ENCODE results near the gene CD151. TPM values are rescaled to one million over a fixed set of nuclear protein-coding genes. Genes with fewer than 3 reads are reported as not detected.
A peak's percentile ranks its signal among the peaks of the same experiment; 100 is the strongest.

The CD151 gene
- total and polyA plus RNA-seq, 4 donors = 620 to 1,186 (median 771) TPM

- intact Hi-C loops (cut with DNase I) = no loop called here
- peak overlapping the region in 1 of 2 donors; percentile 14 for H3K27ac ChIP-seq (ENCODE audit: low read depth in 1 of 2, low read length in 2 of 2)
- WGBS, 2 donors = 7 to 10% methylated on average over 26 of the region's 26 CpGs
- peak; percentile 75 for ATAC-seq (ENCODE audit: low FRiP score)
- H3K4me3 ChIP-seq (ENCODE audit: low read length in 2 of 2) = peak overlapping the region; percentile 7 to 18
- H3K9me3 ChIP-seq (ENCODE audit: control insufficient read depth, low read length) = no peaks in the 10 kb centered on the region
- H3K36me3 ChIP-seq (ENCODE audit: control insufficient read depth in 1 of 2, insufficient read depth in 2 of 2, low read length in 1 of 2) = no peaks in the 10 kb centered on the region
- H3K4me1 ChIP-seq (ENCODE audit: control insufficient read depth in 1 of 2, insufficient read depth in 2 of 2, low read length in 2 of 2) = no peaks in the 10 kb centered on the region
- H3K27me3 ChIP-seq (ENCODE audit: control insufficient read depth in 1 of 2, insufficient read depth in 2 of 2, low read length in 1 of 2) = no peaks in the 10 kb centered on the region
- peak; percentile 86 to 90 for DNase-seq
Measured at GRCh38 chr11:795634-796564, 36.9 kb upstream of the CD151 start.

GRCh38 chr11:796565-797295, 36.0 kb upstream of the CD151 start:
- DNase-seq = no peak
- ATAC-seq (ENCODE audit: low FRiP score) = no peak
- WGBS, 2 donors = 24 to 25% methylated on average over 18 of the region's 18 CpGs
- no peaks in the 10 kb centered on the region for H3K36me3 ChIP-seq (ENCODE audit: control insufficient read depth in 1 of 2, insufficient read depth in 2 of 2, low read length in 1 of 2)
- H3K4me3 ChIP-seq (ENCODE audit: low read length in 2 of 2) = peak overlapping the region; percentile 45 to 54
- H3K9me3 ChIP-seq (ENCODE audit: control insufficient read depth, low read length) = no peaks in the 10 kb centered on the region
- no peaks in the 10 kb centered on the region for H3K27me3 ChIP-seq (ENCODE audit: control insufficient read depth in 1 of 2, insufficient read depth in 2 of 2, low read length in 1 of 2)
- intact Hi-C loops (cut with DNase I) = no loop called here
- H3K4me1 ChIP-seq (ENCODE audit: control insufficient read depth in 1 of 2, insufficient read depth in 2 of 2, low read length in 2 of 2) = no peaks in the 10 kb centered on the region
- peak overlapping the region in 1 of 2 donors; percentile 14 for H3K27ac ChIP-seq (ENCODE audit: low read depth in 1 of 2, low read length in 2 of 2)

GRCh38 chr11:797296-798092, 35.3 kb upstream of the CD151 start:
- Histone ChIP-seq H3K4me1 (ENCODE audit: control insufficient read depth in 1 of 2, insufficient read depth in 2 of 2, low read length in 2 of 2) (no peaks in the 10 kb centered on the region), H3K27ac (ENCODE audit: low read depth in 1 of 2, low read length in 2 of 2) (peak overlapping the region in 1 of 2 donors; percentile 11), H3K27me3 (ENCODE audit: control insufficient read depth in 1 of 2, insufficient read depth in 2 of 2, low read length in 1 of 2) (no peaks in the 10 kb centered on the region), H3K9me3 (ENCODE audit: control insufficient read depth, low read length) (no peaks in the 10 kb centered on the region), H3K36me3 (ENCODE audit: control insufficient read depth in 1 of 2, insufficient read depth in 2 of 2, low read length in 1 of 2) (no peaks in the 10 kb centered on the region), H3K4me3 (ENCODE audit: low read length in 2 of 2) (peak overlapping the region; percentile 45 to 54)
- 0 to 1% methylated on average over 56 to 57 of the region's 57 CpGs for WGBS, 2 donors
- intact Hi-C loops (cut with DNase I) = no loop called here
- DNase-seq (peak; percentile 83 to 89), ATAC-seq (ENCODE audit: low FRiP score) (peak; percentile 70)

GRCh38 chr11:798093-798713, 34.5 kb upstream of the CD151 start, which contains the start of gene SLC25A22:
Gene SLC25A22 (minus strand): TSS chr11:798281. CDS start chr11:795006, 3,275 bp downstream.
- WGBS, 2 donors = 4 to 7% methylated on average over 43 to 69 of the region's 69 CpGs
- no peaks in the 10 kb centered on the region for H3K9me3 ChIP-seq (ENCODE audit: control insufficient read depth, low read length)
- intact Hi-C loops (cut with DNase I) = no loop called here

GRCh38 chr11:799641-800316, 33.0 kb upstream of the CD151 start:
- no peak overlapping the region for H3K4me3 ChIP-seq (ENCODE audit: low read length in 2 of 2)
- 93 to 95% methylated on average over 32 of the region's 32 CpGs for WGBS, 2 donors
- no peaks in the 10 kb centered on the region for H3K9me3 ChIP-seq (ENCODE audit: control insufficient read depth, low read length)
- DNase-seq (no peak), ATAC-seq (ENCODE audit: low FRiP score) (no peak)
- no peak overlapping the region for H3K27ac ChIP-seq (ENCODE audit: low read depth in 1 of 2, low read length in 2 of 2)
- intact Hi-C loops (cut with DNase I) = no loop called here
- H3K27me3 ChIP-seq (ENCODE audit: control insufficient read depth in 1 of 2, insufficient read depth in 2 of 2, low read length in 1 of 2) = no peaks in the 10 kb centered on the region
- H3K4me1 ChIP-seq (ENCODE audit: control insufficient read depth in 1 of 2, insufficient read depth in 2 of 2, low read length in 2 of 2) = no peaks in the 10 kb centered on the region
- H3K36me3 ChIP-seq (ENCODE audit: control insufficient read depth in 1 of 2, insufficient read depth in 2 of 2, low read length in 1 of 2) = no peaks in the 10 kb centered on the region

More at GRCh38 chr11:798093-798713, 34.5 kb upstream of the CD151 start, which contains the start of gene SLC25A22:
- no peaks in the 10 kb centered on the region for H3K4me1 ChIP-seq (ENCODE audit: control insufficient read depth in 1 of 2, insufficient read depth in 2 of 2, low read length in 2 of 2)
- no peaks in the 10 kb centered on the region for H3K36me3 ChIP-seq (ENCODE audit: control insufficient read depth in 1 of 2, insufficient read depth in 2 of 2, low read length in 1 of 2)
- peak; percentile 75 for ATAC-seq (ENCODE audit: low FRiP score)
- peak within 1 kb of the TSS; percentile 45 to 54 for H3K4me3 ChIP-seq (ENCODE audit: low read length in 2 of 2)
- no peaks in the 10 kb centered on the region for H3K27me3 ChIP-seq (ENCODE audit: control insufficient read depth in 1 of 2, insufficient read depth in 2 of 2, low read length in 1 of 2)
- H3K27ac ChIP-seq (ENCODE audit: low read depth in 1 of 2, low read length in 2 of 2) = peak within 1 kb of the TSS in 1 of 2 donors; percentile 11
- peak; percentile 83 to 94 for DNase-seq

GRCh38 chr11:800473-800872, 32.3 kb upstream of the CD151 start:
- no peak for ATAC-seq (ENCODE audit: low FRiP score)

GRCh38 chr11:801097-801780, 31.5 kb upstream of the CD151 start:
- Histone ChIP-seq H3K36me3 (ENCODE audit: control insufficient read depth in 1 of 2, insufficient read depth in 2 of 2, low read length in 1 of 2) (no peaks in the 10 kb centered on the region), H3K9me3 (ENCODE audit: control insufficient read depth, low read length) (no peaks in the 10 kb centered on the region), H3K4me3 (ENCODE audit: low read length in 2 of 2) (no peak overlapping the region), H3K27ac (ENCODE audit: low read depth in 1 of 2, low read length in 2 of 2) (no peak overlapping the region), H3K27me3 (ENCODE audit: control insufficient read depth in 1 of 2, insufficient read depth in 2 of 2, low read length in 1 of 2) (no peaks in the 10 kb centered on the region), H3K4me1 (ENCODE audit: control insufficient read depth in 1 of 2, insufficient read depth in 2 of 2, low read length in 2 of 2) (no peaks in the 10 kb centered on the region)
- ATAC-seq (ENCODE audit: low FRiP score) = no peak
- intact Hi-C loops (cut with DNase I) = no loop called here
- WGBS, 2 donors = 88 to 92% methylated on average over 20 of the region's 20 CpGs
- no peak for DNase-seq

More at GRCh38 chr11:800473-800872, 32.3 kb upstream of the CD151 start:
- intact Hi-C loops (cut with DNase I) = no loop called here
- WGBS, 2 donors = 92 to 94% methylated on average over 30 of the region's 30 CpGs
- H3K27me3 ChIP-seq (ENCODE audit: control insufficient read depth in 1 of 2, insufficient read depth in 2 of 2, low read length in 1 of 2) = no peaks in the 10 kb centered on the region
- H3K36me3 ChIP-seq (ENCODE audit: control insufficient read depth in 1 of 2, insufficient read depth in 2 of 2, low read length in 1 of 2) = no peaks in the 10 kb centered on the region
- no peak overlapping the region for H3K4me3 ChIP-seq (ENCODE audit: low read length in 2 of 2)
- no peaks in the 10 kb centered on the region for H3K9me3 ChIP-seq (ENCODE audit: control insufficient read depth, low read length)
- H3K4me1 ChIP-seq (ENCODE audit: control insufficient read depth in 1 of 2, insufficient read depth in 2 of 2, low read length in 2 of 2) = no peaks in the 10 kb centered on the region
- no peak overlapping the region for H3K27ac ChIP-seq (ENCODE audit: low read depth in 1 of 2, low read length in 2 of 2)
- DNase-seq = no peak

Data from aorta (tissue), 5 donors.